ENCODE measurements around the gene ZSCAN29. TPM values are rescaled to one million over a fixed set of nuclear protein-coding genes. Genes with fewer than 3 reads are reported as not detected.

Gene ZSCAN29
- total RNA-seq, 1 donor from 2014 or later: 27.8 TPM

GRCh38 chr15:43312378-43312777, 58.5 kb downstream of the ZSCAN29 start:
- peaks cover 39% of the 10 kb centered on the region for H3K27me3 Mint-ChIP-seq (ENCODE audit: low read depth, unreplicated experiment)
- H3K27me3 ChIP-seq (ENCODE audit: insufficient read depth, low read length): peaks cover 37% of the 10 kb centered on the region
- no peaks in the 10 kb centered on the region for H3K79me2 ChIP-seq (ENCODE audit: insufficient read depth, low read length)
- peaks cover 3% of the 10 kb centered on the region for H3K4me1 Mint-ChIP-seq (ENCODE audit: low read depth, unreplicated experiment)
- FAIRE-seq (no peak), DNase-seq (ENCODE audit: low read depth) (no peak)
- H3K27ac ChIP-seq (ENCODE audit: low read depth, low read length): no peak overlapping the region
- H4K20me1 ChIP-seq (ENCODE audit: insufficient read depth, low read length): no peaks in the 10 kb centered on the region
- TF ChIP-seq CTCF (IDR thresholded peaks at IDR 0.05; ENCODE audit: insufficient read depth, low read depth, low read length) (no peak), EZH2 (IDR thresholded peaks at IDR 0.05; ENCODE audit: insufficient read depth, low read length) (no peak)
- no peak overlapping the region for H3K4me3 ChIP-seq (ENCODE audit: insufficient read depth, low read depth, low read length)
- no peak overlapping the region for H3K9ac ChIP-seq (ENCODE audit: low read length)
- no peak overlapping the region for H2AFZ ChIP-seq (ENCODE audit: low read depth, low read length)
- H3K4me1 ChIP-seq (ENCODE audit: insufficient read depth, low read length): no peaks in the 10 kb centered on the region
- H3K9me3 ChIP-seq (ENCODE audit: insufficient read depth, low read depth, low read length): peaks cover 6% of the 10 kb centered on the region
- no peaks in the 10 kb centered on the region for H3K9me3 Mint-ChIP-seq (ENCODE audit: unreplicated experiment)
- no peaks in the 10 kb centered on the region for H3K36me3 ChIP-seq (ENCODE audit: insufficient read depth, low read length)
- H3K4me2 ChIP-seq (ENCODE audit: low read length): no peak overlapping the region
- H3K4me3 Mint-ChIP-seq (ENCODE audit: unreplicated experiment): no peak overlapping the region
- H3K36me3 Mint-ChIP-seq (ENCODE audit: low read depth, unreplicated experiment): no peaks in the 10 kb centered on the region
- H3K27ac Mint-ChIP-seq (ENCODE audit: unreplicated experiment): no peak overlapping the region

Other genes starting within 250 kb of the ZSCAN29 start
- gene TMEM62, start 237.5 kb downstream of the ZSCAN29 start, total RNA-seq: 14.0 and 15.2 TPM in 2 replicates
- gene CCNDBP1, start 185.6 kb downstream of the ZSCAN29 start, total RNA-seq: 35.7 and 37.0 TPM in 2 replicates
- not detected in 2 replicates for gene EPB42, start 150.0 kb downstream of the ZSCAN29 start, total RNA-seq
- 0.16 TPM in 1 of 2 replicates, not detected in the other for gene TGM5, start 104.1 kb downstream of the ZSCAN29 start, total RNA-seq
- not detected in 2 replicates for gene TGM7, start 68.8 kb downstream of the ZSCAN29 start, total RNA-seq
- gene LCMT2, start 40.5 kb downstream of the ZSCAN29 start, total RNA-seq: 4.7 and 4.8 TPM in 2 replicates
- gene TUBGCP4, start 58 bp upstream of the ZSCAN29 start, total RNA-seq: 10.3 and 12.0 TPM in 2 replicates
- gene TP53BP1, start 122.1 kb upstream of the ZSCAN29 start, total RNA-seq: 71.9 and 73.1 TPM in 2 replicates
- 138 and 142 TPM in 2 replicates for gene MAP1A, start 146.6 kb upstream of the ZSCAN29 start, total RNA-seq
- 21.4 and 26.0 TPM in 2 replicates for gene PPIP5K1, start 219.2 kb upstream of the ZSCAN29 start, total RNA-seq
- gene CKMT1B, start 223.0 kb upstream of the ZSCAN29 start, total RNA-seq: 0.72 and 0.89 TPM in 2 replicates
- 0.25 and 0.29 TPM in 2 replicates for gene STRC, start 247.8 kb upstream of the ZSCAN29 start, total RNA-seq

Measured in astrocyte (in vitro differentiated cells and primary cell).